GM23248 (cell line): ENCODE data around the gene CEBPZOS. TPM values are rescaled to one million over a fixed set of nuclear protein-coding genes. Genes with fewer than 3 reads are reported as not detected.

Experiments used
- DNase-seq: peaks from one replicate; pipeline ENCODE4 v3.0.0-alpha.2; 2015
- H2AFZ ChIP-seq: fragments of 200-600 bp; sonication (generic); 2 replicates; pipeline ENCODE4 v1.6.1; 2016; ENCODE audit warnings: antibody characterized with exemption
- H3F3A ChIP-seq: fragments of 200-600 bp; sonication (generic); 2 replicates; pipeline ENCODE4 v1.6.1; 2016; ENCODE audit warnings: mild to moderate bottlenecking, antibody characterized with exemption, mixed run types; ENCODE audit not compliant: insufficient read depth
- H3K27ac ChIP-seq: fragments of 200-600 bp; sonication (generic); 2 replicates; pipeline ENCODE4 v1.5.1; 2016; ENCODE audit warnings: mild to moderate bottlenecking
- H3K27me3 ChIP-seq: fragments of 200-600 bp; sonication (generic); replicated peaks from 2 replicates; pipeline ENCODE4 v1.6.1; 2016; ENCODE audit warnings: mild to moderate bottlenecking; ENCODE audit not compliant: insufficient read depth
- H3K36me3 ChIP-seq: fragments of 200-600 bp; sonication (generic); 2 replicates; pipeline ENCODE4 v1.6.1; 2016; ENCODE audit warnings: low read depth, mild to moderate bottlenecking
- H3K4me1 ChIP-seq: fragments of 200-600 bp; sonication (generic); 2 replicates; pipeline ENCODE4 v1.6.1; 2016; ENCODE audit warnings: mild to moderate bottlenecking; ENCODE audit not compliant: insufficient read depth
- H3K4me2 ChIP-seq: fragments of 200-600 bp; sonication (generic); one replicate; pipeline ENCODE4 v1.6.1; 2016; ENCODE audit warnings: mild to moderate bottlenecking; ENCODE audit not compliant: unreplicated experiment
- H3K4me3 ChIP-seq: fragments of 200-600 bp; sonication (generic); 2 replicates; pipeline ENCODE4 v1.5.1; 2016; ENCODE audit warnings: mild to moderate bottlenecking
- H3K79me2 ChIP-seq: fragments of 200-600 bp; sonication (generic); 2 replicates; pipeline ENCODE4 v1.6.1; 2016; ENCODE audit warnings: mild to moderate bottlenecking; ENCODE audit not compliant: insufficient read depth
- H3K9ac ChIP-seq: fragments of 200-600 bp; sonication (generic); 2 replicates; pipeline ENCODE4 v1.6.1; 2016; ENCODE audit warnings: mild to moderate bottlenecking
- H3K9me2 ChIP-seq: fragments of 200-600 bp; sonication (generic); 2 replicates; pipeline ENCODE4 v1.6.1; 2016; ENCODE audit warnings: mixed run types, mild to moderate bottlenecking, moderate library complexity; ENCODE audit not compliant: insufficient read depth
- H3K9me3 ChIP-seq: fragments of 200-600 bp; sonication (generic); one replicate; pipeline ENCODE4 v1.6.1; 2017; ENCODE audit warnings: low read depth
- H4K20me1 ChIP-seq: fragments of 200-600 bp; sonication (generic); 2 replicates; pipeline ENCODE4 v1.6.0; 2016; ENCODE audit not compliant: insufficient read depth
- EZH2 ChIP-seq: fragments of 200-600 bp; sonication (generic); IDR thresholded peaks from 2 replicates; pipeline ENCODE4 v1.6.1; 2018; ENCODE audit warnings: antibody characterized with exemption, mild to moderate bottlenecking; ENCODE audit not compliant: insufficient read depth, poor library complexity, severe bottlenecking
- EZH2phosphoT487 ChIP-seq: fragments of 200-600 bp; sonication (generic); IDR thresholded peaks from 2 replicates; pipeline ENCODE4 v1.6.1; 2018; ENCODE audit warnings: antibody characterized with exemption, moderate library complexity, mild to moderate bottlenecking, low read depth; ENCODE audit not compliant: insufficient read depth
- WGBS, 2 experiments: methylation state at CpG; one replicate each; pipeline ENCODE4 v1.1.6; 2015 to 2017; ENCODE audit warnings: low lambda C conversion rate in 2 of 2, low coverage in 1 of 2; ENCODE audit errors: missing lambda C conversion rate in 2 of 2; 5-methylcytosine and 5-hydroxymethylcytosine counted together
- in situ Hi-C: fragments of 300-500 bp; cut with MboI; formaldehyde crosslinking; loops from 2 replicates; pipeline ENCODE4 v1.15.0; 2020
- polyA plus RNA-seq: library from polyadenylated mRNA; unstranded; fragments of >200 nt; fragmentation: Nextera tagmentation; extraction: Ambion mirVana; gene quantifications from 2 replicates; pipeline ENCODE4 v1.2.1, GENCODE V29; 2016
- total RNA-seq: library from RNA; depleted of rRNA; stranded (reverse); fragments of >200 nt; shearing (Covaris generic); gene quantifications from 2 replicates; pipeline ENCODE4 v1.2.3, GENCODE V29; 2014

The CEBPZOS gene
- total and polyA plus RNA-seq, 2 experiments from 2014 or later, result 19.0 to 39.9 TPM

DNA sequence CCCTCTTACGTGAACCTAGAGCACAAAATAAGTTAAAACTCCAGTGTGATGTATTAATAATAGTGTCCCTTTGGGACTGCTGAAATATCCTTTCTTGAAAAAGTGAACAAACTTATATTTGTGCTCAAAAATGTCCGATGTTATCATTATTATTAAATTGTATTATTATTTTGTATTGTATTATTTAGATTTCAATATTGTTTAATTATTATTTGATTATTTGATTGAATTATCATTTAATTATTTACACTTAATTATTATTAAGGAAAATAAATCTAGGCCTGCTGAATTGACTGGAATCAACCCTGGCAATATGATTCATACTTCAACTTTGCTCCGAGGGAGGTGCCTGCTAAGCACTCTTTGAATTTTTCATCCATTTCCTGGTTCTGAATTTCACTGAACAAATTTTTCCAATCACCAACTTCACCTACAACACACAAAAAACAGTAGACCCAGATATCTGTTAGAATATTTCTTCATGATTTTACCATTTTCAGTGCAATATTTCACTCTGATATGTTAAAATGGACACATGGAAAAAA is 28.6 kb upstream of the CEBPZOS start:
- in situ Hi-C loops, result no loop called here

DNA sequence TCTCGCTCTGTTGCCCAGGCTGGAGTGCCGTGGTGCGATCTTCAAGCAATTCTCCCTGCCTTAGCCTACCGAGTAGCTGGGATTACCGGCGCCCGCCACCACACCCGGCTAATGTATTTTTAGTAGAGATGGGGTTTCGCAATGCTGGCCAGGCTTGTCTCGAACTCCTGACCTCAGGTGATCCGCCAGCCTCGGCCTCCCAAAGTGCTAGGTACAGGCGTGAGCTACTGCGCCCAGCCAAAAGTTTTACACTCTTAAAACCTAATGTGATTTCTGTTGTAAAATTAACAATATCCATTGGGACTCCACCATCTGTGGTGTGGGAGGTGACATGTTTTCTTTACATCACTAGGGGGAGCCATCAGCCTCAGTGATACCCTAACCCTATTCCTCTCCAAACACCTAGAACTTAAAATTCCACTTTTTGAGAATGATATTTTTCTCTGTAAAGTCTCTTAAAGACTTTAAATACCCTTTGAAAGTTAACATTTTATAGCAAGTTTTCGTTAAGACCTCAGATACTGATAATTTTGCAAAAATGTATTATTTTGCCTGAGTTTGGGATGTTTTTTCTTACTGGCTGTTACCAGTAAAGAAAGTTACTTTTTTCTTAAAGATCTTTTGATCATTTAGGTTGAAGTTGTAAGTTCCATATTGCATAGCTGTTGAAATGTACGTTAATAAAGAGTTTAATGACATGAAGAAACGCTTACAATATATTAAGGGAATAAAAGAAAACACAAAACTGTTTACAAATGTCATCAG is 27.9 kb upstream of the CEBPZOS start:
- 0 out of 2 replicates have a peak, but pooled peaks cover 5% of the 10 kb centered on the region for H3K4me1 ChIP-seq
- no peaks in the 10 kb centered on the region for H3K9me2 ChIP-seq
- H3K9ac ChIP-seq, result no peak overlapping the region
- no peaks in the 10 kb centered on the region for H3K9me3 ChIP-seq
- no peaks in the 10 kb centered on the region for H3K79me2 ChIP-seq
- peak overlapping the region; percentile 76 for H2AFZ ChIP-seq
- no peak overlapping the region for H3K27ac ChIP-seq
- H3K27me3 ChIP-seq, result no peaks in the 10 kb centered on the region
- H4K20me1 ChIP-seq, result no peaks in the 10 kb centered on the region
- no peak overlapping the region for H3K4me2 ChIP-seq
- peak; percentile 58 for DNase-seq
- TF ChIP-seq EZH2phosphoT487 (no peak), EZH2 (no peak)
- in situ Hi-C loops, result no loop called here
- WGBS, 2 experiments, result 51 to 53% methylated on average over 17 of the region's 17 CpGs
- H3F3A ChIP-seq, result no peaks in the 10 kb centered on the region
- H3K36me3 ChIP-seq, result no peaks in the 10 kb centered on the region
- H3K4me3 ChIP-seq, result no peak overlapping the region

More for the DNA sequence above, 28.6 kb upstream of the CEBPZOS start:
- Histone ChIP-seq H3K9ac (no peak overlapping the region), H3K79me2 (no peaks in the 10 kb centered on the region), H3K4me2 (no peak overlapping the region), H2AFZ (peak overlapping the region; percentile 76), H3F3A (no peaks in the 10 kb centered on the region), H3K4me1 (0 out of 2 replicates have a peak, but pooled peaks cover 5% of the 10 kb centered on the region), H3K9me2 (no peaks in the 10 kb centered on the region), H4K20me1 (no peaks in the 10 kb centered on the region), H3K27me3 (no peaks in the 10 kb centered on the region), H3K36me3 (no peaks in the 10 kb centered on the region), H3K9me3 (no peaks in the 10 kb centered on the region), H3K4me3 (no peak overlapping the region), H3K27ac (no peak overlapping the region)
- TF ChIP-seq EZH2 (no peak), EZH2phosphoT487 (no peak)
- WGBS, 2 experiments, result 83 to 87% methylated on average over 3 of the region's 3 CpGs
- DNase-seq, result peak; percentile 36

GRCh38 chr2:37171624-37171950 is 24.7 kb upstream of the CEBPZOS start:
- Histone ChIP-seq H3K4me1 (0 out of 2 replicates have a peak, but pooled peaks cover 5% of the 10 kb centered on the region), H2AFZ (no peak overlapping the region), H3K4me3 (no peak overlapping the region), H3K9me2 (no peaks in the 10 kb centered on the region), H3K9ac (no peak overlapping the region), H3K27ac (no peak overlapping the region), H3K36me3 (no peaks in the 10 kb centered on the region), H4K20me1 (no peaks in the 10 kb centered on the region), H3F3A (no peaks in the 10 kb centered on the region), H3K9me3 (no peaks in the 10 kb centered on the region), H3K27me3 (no peaks in the 10 kb centered on the region), H3K4me2 (no peak overlapping the region), H3K79me2 (no peaks in the 10 kb centered on the region)
- TF ChIP-seq EZH2phosphoT487 (no peak), EZH2 (no peak)
- no peak for DNase-seq
- in situ Hi-C loops, result no loop called here

DNA sequence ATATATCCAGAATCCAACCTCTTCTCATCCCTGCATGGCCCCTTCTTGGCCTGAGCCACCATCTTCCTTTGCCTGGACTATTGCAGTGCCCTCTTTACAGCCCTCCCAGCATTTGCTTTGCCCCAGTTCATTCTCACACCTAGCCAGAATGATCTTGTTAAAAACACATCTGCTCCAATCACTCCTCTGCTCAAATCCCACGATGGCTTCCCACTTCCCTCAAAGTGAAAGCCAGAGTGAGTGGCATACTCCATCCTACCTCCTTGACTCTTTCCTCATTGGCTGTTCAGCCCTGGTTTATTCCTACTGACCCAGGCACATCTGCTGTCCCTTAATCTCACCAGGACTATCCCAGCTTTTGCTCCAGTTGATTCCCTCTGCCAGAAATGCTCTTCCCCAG is 22.6 kb upstream of the CEBPZOS start:
- H3K36me3 ChIP-seq, result no peaks in the 10 kb centered on the region
- H3K79me2 ChIP-seq, result no peaks in the 10 kb centered on the region
- no peak overlapping the region for H3K4me3 ChIP-seq
- no peaks in the 10 kb centered on the region for H4K20me1 ChIP-seq
- no peak overlapping the region for H3K4me2 ChIP-seq
- no peaks in the 10 kb centered on the region for H3K9me3 ChIP-seq
- H2AFZ ChIP-seq, result no peak overlapping the region
- no peak overlapping the region for H3K9ac ChIP-seq
- H3K27me3 ChIP-seq, result no peaks in the 10 kb centered on the region
- DNase-seq, result no peak
- H3K4me1 ChIP-seq, result no peaks in the 10 kb centered on the region
- in situ Hi-C loops, result no loop called here
- 64 to 77% methylated on average over 1 of the region's 1 CpG for WGBS, 2 experiments
- no peak for TF ChIP-seq EZH2phosphoT487
- TF ChIP-seq EZH2, result no peak
- H3K27ac ChIP-seq, result no peak overlapping the region
- no peaks in the 10 kb centered on the region for H3F3A ChIP-seq
- no peaks in the 10 kb centered on the region for H3K9me2 ChIP-seq
